Neural cell (in vitro differentiated cells): Measurements from ENCODE around the gene BCAT1. TPM values are rescaled to one million over a fixed set of nuclear protein-coding genes. Genes with fewer than 3 reads are reported as not detected.

Experiments used
- H2AFZ ChIP-seq: fragments of 200-600, 300-800 bp; sonication (generic), shearing (Covaris generic); 2 replicates; pipeline ENCODE4 v1.6.0; 2014; ENCODE audit warnings: low read depth, mild to moderate bottlenecking, antibody characterized with exemption, low read length, moderate library complexity
- H3F3A ChIP-seq: fragments of 200-600 bp; shearing (Covaris generic); 2 replicates; pipeline ENCODE4 v1.6.1; 2016; ENCODE audit warnings: mild to moderate bottlenecking, moderate library complexity, mixed read lengths, antibody characterized with exemption, low read length; ENCODE audit not compliant: insufficient read depth, poor library complexity, severe bottlenecking
- H3K27ac ChIP-seq: fragments of 200-600, 300-800 bp; sonication (generic), shearing (Covaris generic); 2 replicates; pipeline ENCODE4 v1.5.1; 2014; ENCODE audit warnings: mild to moderate bottlenecking, low read length, moderate library complexity
- H3K27me3 ChIP-seq: fragments of 300-800, 200-600 bp; sonication (generic), shearing (Covaris generic); 2 replicates; pipeline ENCODE4 v1.6.0; 2014; ENCODE audit warnings: mild to moderate bottlenecking, low read depth, low read length, moderate library complexity; ENCODE audit not compliant: insufficient read depth
- H3K36me3 ChIP-seq: fragments of 300-800, 200-600 bp; sonication (generic), shearing (Covaris generic); 2 replicates; pipeline ENCODE4 v1.5.1; 2014; ENCODE audit warnings: mild to moderate bottlenecking, antibody characterized with exemption, low read length, moderate library complexity; ENCODE audit not compliant: insufficient read depth
- H3K4me2 ChIP-seq: fragments of 300-800, 200-600 bp; sonication (generic), shearing (Covaris generic); 2 replicates; pipeline ENCODE4 v1.6.0; 2014; ENCODE audit warnings: mild to moderate bottlenecking, low read length
- H3K4me3 ChIP-seq: fragments of 300-800, 200-600 bp; sonication (generic), shearing (Covaris generic); 2 replicates; pipeline ENCODE4 v1.5.1; 2014; ENCODE audit warnings: mild to moderate bottlenecking, low read length, moderate library complexity
- H3K79me2 ChIP-seq: fragments of 200-600 bp; shearing (Covaris generic); replicated peaks from 2 replicates; pipeline ENCODE4 v1.6.0; 2014; ENCODE audit warnings: mild to moderate bottlenecking, low read length, moderate library complexity; ENCODE audit not compliant: insufficient read depth
- H3K9ac ChIP-seq: fragments of 300-800, 200-600 bp; sonication (generic), shearing (Covaris generic); 2 replicates; pipeline ENCODE4 v1.6.1; 2016; ENCODE audit warnings: mild to moderate bottlenecking, low read length, mixed read lengths
- H3K9me2 ChIP-seq: fragments of 200-600 bp; shearing (Covaris generic); 2 replicates; pipeline ENCODE4 v1.6.1; 2016; ENCODE audit warnings: mild to moderate bottlenecking, low read length, mixed read lengths; ENCODE audit not compliant: insufficient read depth
- H3K9me3 ChIP-seq: fragments of 200-600, 300-800 bp; sonication (generic), shearing (Covaris generic); 2 replicates; pipeline ENCODE4 v1.6.1; 2016; ENCODE audit warnings: mild to moderate bottlenecking, mixed run types, low read length, moderate library complexity, mixed read lengths
- H4K20me1 ChIP-seq: fragments of 200-600 bp; shearing (Covaris generic); 2 replicates; pipeline ENCODE4 v1.6.1; 2016; ENCODE audit warnings: mild to moderate bottlenecking, mixed run types; ENCODE audit not compliant: insufficient read depth
- EP300 ChIP-seq: fragments of 450-650 bp; conservative IDR thresholded peaks from 2 replicates; pipeline ENCODE4 v1.6.1; 2014; ENCODE audit warnings: antibody characterized with exemption, mild to moderate bottlenecking, moderate library complexity; ENCODE audit not compliant: poor library complexity, severe bottlenecking
- EZH2 ChIP-seq: fragments of 200-600, 300-800 bp; shearing (Covaris generic), sonication (generic); IDR thresholded peaks from 2 replicates; pipeline ENCODE4 v1.6.1; 2014; ENCODE audit warnings: antibody characterized with exemption, low read length, borderline replicate concordance, mild to moderate bottlenecking; ENCODE audit not compliant: insufficient read depth, poor library complexity, severe bottlenecking
- MXI1 ChIP-seq: fragments of 450-650 bp; conservative IDR thresholded peaks from 2 replicates; pipeline ENCODE4 v1.6.1; 2014; ENCODE audit warnings: antibody characterized with exemption, mild to moderate bottlenecking; ENCODE audit not compliant: poor library complexity, severe bottlenecking
- POLR2AphosphoS5 ChIP-seq: IDR thresholded peaks from 2 replicates; pipeline ENCODE4 v1.6.1; 2012
- RAD21 ChIP-seq: fragments of 450-650 bp; conservative IDR thresholded peaks from 2 replicates; pipeline ENCODE4 v1.6.1; 2014; ENCODE audit warnings: antibody characterized with exemption, mild to moderate bottlenecking, moderate library complexity
- SMC3 ChIP-seq: fragments of 450-650 bp; conservative IDR thresholded peaks from 2 replicates; pipeline ENCODE4 v1.6.1; 2014; ENCODE audit warnings: antibody characterized with exemption, mild to moderate bottlenecking, moderate library complexity; ENCODE audit not compliant: poor library complexity
- TAF1 ChIP-seq: IDR thresholded peaks from 2 replicates; pipeline ENCODE4 v1.6.1; 2012; ENCODE audit warnings: low read depth
- polyA plus RNA-seq: library from polyadenylated mRNA; depleted of rRNA; stranded (reverse); fragments of >200 nt; gene quantifications from 2 replicates; pipeline ENCODE4 v1.2.3, GENCODE V29; 2014
- TF ChIP-seq, protein P1 (sequence below): fragments of 450-650 bp; IDR thresholded peaks from 2 replicates; pipeline ENCODE4 v1.5.1; 2014; ENCODE audit warnings: antibody characterized with exemption, mild to moderate bottlenecking, moderate library complexity; ENCODE audit not compliant: poor library complexity, severe bottlenecking
- TF ChIP-seq, protein P2 (sequence below): IDR thresholded peaks from 2 replicates; pipeline ENCODE4 v1.6.1; 2012; ENCODE audit warnings: borderline replicate concordance

Gene BCAT1
- polyA plus RNA-seq, 1 donor from 2014 or later: 31.3 TPM

DNA sequence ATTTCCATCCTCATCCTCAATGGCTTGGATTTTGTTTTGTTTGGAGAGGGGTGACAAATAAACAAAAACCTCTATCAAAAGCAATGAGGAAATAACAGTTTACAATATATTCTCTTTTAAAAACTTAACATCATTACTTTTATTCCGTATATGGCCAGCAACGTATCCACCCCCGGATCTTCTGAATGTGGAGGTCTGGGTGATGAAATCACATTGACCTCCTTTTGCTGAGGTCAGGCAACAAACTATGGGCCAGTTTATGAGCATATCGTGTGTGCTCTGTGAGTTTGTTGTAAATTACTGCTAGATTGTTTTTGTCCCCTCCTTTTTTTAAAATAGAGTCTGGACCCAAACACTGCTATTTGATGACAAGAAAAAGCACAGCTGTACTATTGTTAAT is 178.1 kb downstream of the BCAT1 start:
- Histone ChIP-seq H2AFZ (no peak overlapping the region), H3K27ac (no peak overlapping the region)

DNA sequence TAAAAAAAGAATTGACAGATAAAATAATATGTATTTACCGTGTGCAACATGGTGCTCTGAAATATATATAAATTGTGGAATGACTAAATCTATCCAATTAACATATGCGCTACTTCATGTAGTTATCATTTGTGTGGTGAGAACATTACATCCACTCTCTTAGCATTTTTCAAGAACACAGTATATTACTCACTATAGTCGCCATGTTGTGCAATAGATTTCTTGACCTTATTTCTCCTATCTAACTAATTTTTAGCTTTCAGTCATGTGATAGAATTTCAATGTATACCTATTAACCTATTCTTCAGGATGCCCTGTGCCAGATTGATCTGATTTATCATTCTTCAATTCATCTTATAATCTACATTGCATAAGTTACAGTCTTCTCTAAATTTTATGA is 178.6 kb downstream of the BCAT1 start:
- no peak overlapping the region for H3K4me3 ChIP-seq

More for the DNA sequence above, 178.1 kb downstream of the BCAT1 start:
- H3F3A ChIP-seq: no peaks in the 10 kb centered on the region
- no peak overlapping the region for H3K4me3 ChIP-seq
- H3K4me2 ChIP-seq: no peak overlapping the region
- H3K27me3 ChIP-seq: no peaks in the 10 kb centered on the region
- TF ChIP-seq EP300: no peak
- no peaks in the 10 kb centered on the region for H3K79me2 ChIP-seq
- no peaks in the 10 kb centered on the region for H3K36me3 ChIP-seq
- no peaks in the 10 kb centered on the region for H3K9me3 ChIP-seq
- no peaks in the 10 kb centered on the region for H4K20me1 ChIP-seq
- no peak overlapping the region for H3K9ac ChIP-seq
- no peaks in the 10 kb centered on the region for H3K9me2 ChIP-seq

DNA sequence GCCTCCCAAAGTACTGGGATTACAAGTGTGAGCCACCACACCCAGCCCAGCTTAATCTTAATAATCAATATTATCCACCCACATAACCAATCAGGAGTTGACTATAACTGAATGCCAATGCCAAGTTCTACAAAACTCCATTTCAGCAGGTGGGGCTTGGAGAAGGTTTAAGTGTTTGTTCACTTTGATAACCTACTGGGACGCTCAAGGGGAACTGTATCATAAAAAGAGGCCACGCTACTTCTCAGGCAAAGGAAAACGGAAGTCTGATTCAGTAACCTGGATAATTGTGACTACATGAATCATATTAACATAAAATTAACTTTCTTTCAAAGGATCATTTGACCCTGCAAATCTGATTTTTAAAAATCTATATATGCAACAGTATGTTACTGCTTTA is 179.2 kb downstream of the BCAT1 start:
- no peaks in the 10 kb centered on the region for H3F3A ChIP-seq
- H3K9me3 ChIP-seq: no peaks in the 10 kb centered on the region
- H3K9ac ChIP-seq: no peak overlapping the region
- no peaks in the 10 kb centered on the region for H3K27me3 ChIP-seq
- no peaks in the 10 kb centered on the region for H4K20me1 ChIP-seq
- no peaks in the 10 kb centered on the region for H3K36me3 ChIP-seq
- no peak overlapping the region for H3K27ac ChIP-seq
- H2AFZ ChIP-seq: no peak overlapping the region
- TF ChIP-seq POLR2AphosphoS5: no peak
- no peak for TF ChIP-seq EZH2
- TF ChIP-seq, protein P1, sequence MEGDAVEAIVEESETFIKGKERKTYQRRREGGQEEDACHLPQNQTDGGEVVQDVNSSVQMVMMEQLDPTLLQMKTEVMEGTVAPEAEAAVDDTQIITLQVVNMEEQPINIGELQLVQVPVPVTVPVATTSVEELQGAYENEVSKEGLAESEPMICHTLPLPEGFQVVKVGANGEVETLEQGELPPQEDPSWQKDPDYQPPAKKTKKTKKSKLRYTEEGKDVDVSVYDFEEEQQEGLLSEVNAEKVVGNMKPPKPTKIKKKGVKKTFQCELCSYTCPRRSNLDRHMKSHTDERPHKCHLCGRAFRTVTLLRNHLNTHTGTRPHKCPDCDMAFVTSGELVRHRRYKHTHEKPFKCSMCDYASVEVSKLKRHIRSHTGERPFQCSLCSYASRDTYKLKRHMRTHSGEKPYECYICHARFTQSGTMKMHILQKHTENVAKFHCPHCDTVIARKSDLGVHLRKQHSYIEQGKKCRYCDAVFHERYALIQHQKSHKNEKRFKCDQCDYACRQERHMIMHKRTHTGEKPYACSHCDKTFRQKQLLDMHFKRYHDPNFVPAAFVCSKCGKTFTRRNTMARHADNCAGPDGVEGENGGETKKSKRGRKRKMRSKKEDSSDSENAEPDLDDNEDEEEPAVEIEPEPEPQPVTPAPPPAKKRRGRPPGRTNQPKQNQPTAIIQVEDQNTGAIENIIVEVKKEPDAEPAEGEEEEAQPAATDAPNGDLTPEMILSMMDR: no peak
- no peak for TF ChIP-seq SMC3
- TF ChIP-seq RAD21: no peak
- H3K4me3 ChIP-seq: no peak overlapping the region
- H3K79me2 ChIP-seq: no peaks in the 10 kb centered on the region
- no peak overlapping the region for H3K4me2 ChIP-seq
- H3K9me2 ChIP-seq: no peaks in the 10 kb centered on the region

More for the DNA sequence above, 178.6 kb downstream of the BCAT1 start:
- Histone ChIP-seq H3K27me3 (no peaks in the 10 kb centered on the region), H3K9me3 (no peaks in the 10 kb centered on the region), H3K9me2 (no peaks in the 10 kb centered on the region), H3K79me2 (no peaks in the 10 kb centered on the region), H4K20me1 (no peaks in the 10 kb centered on the region), H2AFZ (no peak overlapping the region), H3F3A (no peaks in the 10 kb centered on the region), H3K27ac (no peak overlapping the region), H3K36me3 (no peaks in the 10 kb centered on the region), H3K9ac (no peak overlapping the region), H3K4me2 (no peak overlapping the region)
- no peak for TF ChIP-seq EZH2
- TF ChIP-seq TAF1: no peak
- no peak for TF ChIP-seq MXI1
- no peak for TF ChIP-seq POLR2AphosphoS5
- TF ChIP-seq, protein P2, sequence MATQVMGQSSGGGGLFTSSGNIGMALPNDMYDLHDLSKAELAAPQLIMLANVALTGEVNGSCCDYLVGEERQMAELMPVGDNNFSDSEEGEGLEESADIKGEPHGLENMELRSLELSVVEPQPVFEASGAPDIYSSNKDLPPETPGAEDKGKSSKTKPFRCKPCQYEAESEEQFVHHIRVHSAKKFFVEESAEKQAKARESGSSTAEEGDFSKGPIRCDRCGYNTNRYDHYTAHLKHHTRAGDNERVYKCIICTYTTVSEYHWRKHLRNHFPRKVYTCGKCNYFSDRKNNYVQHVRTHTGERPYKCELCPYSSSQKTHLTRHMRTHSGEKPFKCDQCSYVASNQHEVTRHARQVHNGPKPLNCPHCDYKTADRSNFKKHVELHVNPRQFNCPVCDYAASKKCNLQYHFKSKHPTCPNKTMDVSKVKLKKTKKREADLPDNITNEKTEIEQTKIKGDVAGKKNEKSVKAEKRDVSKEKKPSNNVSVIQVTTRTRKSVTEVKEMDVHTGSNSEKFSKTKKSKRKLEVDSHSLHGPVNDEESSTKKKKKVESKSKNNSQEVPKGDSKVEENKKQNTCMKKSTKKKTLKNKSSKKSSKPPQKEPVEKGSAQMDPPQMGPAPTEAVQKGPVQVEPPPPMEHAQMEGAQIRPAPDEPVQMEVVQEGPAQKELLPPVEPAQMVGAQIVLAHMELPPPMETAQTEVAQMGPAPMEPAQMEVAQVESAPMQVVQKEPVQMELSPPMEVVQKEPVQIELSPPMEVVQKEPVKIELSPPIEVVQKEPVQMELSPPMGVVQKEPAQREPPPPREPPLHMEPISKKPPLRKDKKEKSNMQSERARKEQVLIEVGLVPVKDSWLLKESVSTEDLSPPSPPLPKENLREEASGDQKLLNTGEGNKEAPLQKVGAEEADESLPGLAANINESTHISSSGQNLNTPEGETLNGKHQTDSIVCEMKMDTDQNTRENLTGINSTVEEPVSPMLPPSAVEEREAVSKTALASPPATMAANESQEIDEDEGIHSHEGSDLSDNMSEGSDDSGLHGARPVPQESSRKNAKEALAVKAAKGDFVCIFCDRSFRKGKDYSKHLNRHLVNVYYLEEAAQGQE: no peak
- TF ChIP-seq, protein P1: no peak
- TF ChIP-seq SMC3: no peak
- no peak for TF ChIP-seq EP300
- TF ChIP-seq RAD21: no peak
